Measurements from ENCODE around the gene GJD2. TPM values are rescaled to one million over a fixed set of nuclear protein-coding genes. Genes with fewer than 3 reads are reported as not detected.

Gene GJD2
- total RNA-seq, 1 experiment from 2014 or later = not detected

- H3K4me2 ChIP-seq (ENCODE audit: low read length) = no peak overlapping the region
- ATAC-seq (no peak), DNase-seq (no peak)
- H2AFZ ChIP-seq (ENCODE audit: low read length) = no peak overlapping the region
- TF ChIP-seq EZH2phosphoT487 (IDR thresholded peaks at IDR 0.05; ENCODE audit: borderline replicate concordance, low read length) = no peak
- no peak for TF ChIP-seq CTCF (conservative IDR thresholded peaks at IDR 0.05; ENCODE audit: low read depth, low read length)
- TF ChIP-seq EZH2 (IDR thresholded peaks at IDR 0.05; ENCODE audit: low read length, unreplicated experiment) = no peak
- no peaks in the 10 kb centered on the region for H3K36me3 ChIP-seq (ENCODE audit: low read depth, low read length)
- no TSS peak for BruUV-seq (replicated peaks)
- no peak overlapping the region for H3K4me3 ChIP-seq (ENCODE audit: low read length)
- no peaks in the 10 kb centered on the region for H3K4me1 ChIP-seq (ENCODE audit: insufficient read depth, low read length)
- H3K79me2 ChIP-seq (ENCODE audit: low read length) = no peaks in the 10 kb centered on the region
- no peaks in the 10 kb centered on the region for H3K9me3 ChIP-seq (ENCODE audit: low read length)
- no peaks in the 10 kb centered on the region for H3K9me2 ChIP-seq (replicated peaks; ENCODE audit: low read length)
- no peak overlapping the region for H3K27ac ChIP-seq (ENCODE audit: low read length)
- ChIA-PET CTCF (no interaction called here), POLR2A (ENCODE audit: unreplicated experiment) (no interaction called here)
- intact Hi-C loops (cut with micrococcal nuclease) = no loop called here
- H3F3A ChIP-seq (ENCODE audit: low read length, unreplicated experiment) = no peaks in the 10 kb centered on the region
- H3K9ac ChIP-seq (ENCODE audit: low read length) = no peak overlapping the region
- no peaks in the 10 kb centered on the region for H4K20me1 ChIP-seq (ENCODE audit: low read length)
- H3K27me3 ChIP-seq (ENCODE audit: low read length) = peaks cover 5% of the 10 kb centered on the region; the same call in 1 of the 2 replicates
These were observed 29.2 kb upstream of the GJD2 start for GRCh38 chr15:34783991-34784390.

DNA sequence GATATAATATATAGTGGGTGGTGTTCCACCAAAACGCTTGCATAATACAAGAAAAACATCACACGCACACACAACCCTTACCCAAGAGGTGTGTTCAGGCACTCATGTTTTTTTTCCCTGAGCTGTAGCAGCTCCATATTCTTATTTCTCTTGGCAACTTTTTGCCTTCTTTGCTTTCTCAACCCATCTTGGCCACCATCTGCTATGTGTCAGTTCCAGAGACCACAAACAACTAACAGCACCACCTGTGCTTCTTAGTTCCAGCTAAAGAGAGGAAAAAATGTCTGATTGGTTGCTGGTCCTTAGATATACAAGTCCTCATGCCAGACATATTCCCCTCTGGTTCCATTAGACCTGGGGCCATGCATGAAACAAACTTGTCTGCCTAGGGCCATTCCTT is 28.6 kb upstream of the GJD2 start:
- CTCF ChIA-PET = no interaction called here

More for the DNA sequence above, 28.6 kb upstream of the GJD2 start:
- Histone ChIP-seq H2AFZ (ENCODE audit: low read length) (no peak overlapping the region), H3K27ac (ENCODE audit: low read length) (no peak overlapping the region), H3K4me3 (ENCODE audit: low read length) (no peak overlapping the region), H3K4me2 (ENCODE audit: low read length) (no peak overlapping the region), H3K9ac (ENCODE audit: low read length) (no peak overlapping the region), H3K9me2 (replicated peaks; ENCODE audit: low read length) (no peaks in the 10 kb centered on the region), H3F3A (ENCODE audit: low read length, unreplicated experiment) (no peaks in the 10 kb centered on the region), H3K9me3 (ENCODE audit: low read length) (no peaks in the 10 kb centered on the region), H3K79me2 (ENCODE audit: low read length) (no peaks in the 10 kb centered on the region), H3K4me1 (ENCODE audit: insufficient read depth, low read length) (no peaks in the 10 kb centered on the region), H3K27me3 (ENCODE audit: low read length) (peaks cover 1% of the 10 kb centered on the region; the same call in 1 of the 2 replicates), H3K36me3 (ENCODE audit: low read depth, low read length) (no peaks in the 10 kb centered on the region), H4K20me1 (ENCODE audit: low read length) (no peaks in the 10 kb centered on the region)
- intact Hi-C loops (cut with micrococcal nuclease) = no loop called here
- no peak for DNase-seq
- TF ChIP-seq EZH2phosphoT487 (IDR thresholded peaks at IDR 0.05; ENCODE audit: borderline replicate concordance, low read length) (no peak), EZH2 (IDR thresholded peaks at IDR 0.05; ENCODE audit: low read length, unreplicated experiment) (no peak), CTCF (conservative IDR thresholded peaks at IDR 0.05; ENCODE audit: low read depth, low read length) (no peak)
- no TSS peak for BruUV-seq (replicated peaks)
- ATAC-seq = no peak
- POLR2A ChIA-PET (ENCODE audit: unreplicated experiment) = no interaction called here

Measured in PC-3 (cell line).